A549 (cell line): ENCODE measurements around the gene TPPP3. TPM values are rescaled to one million over a fixed set of nuclear protein-coding genes. Genes with fewer than 3 reads are reported as not detected.
A peak's percentile ranks its signal among the peaks of the same experiment; 100 is the strongest.

Experiments
- ATAC-seq, 2 experiments: fragments of 200-7000 bp in 1 of 2; fragments of >200 bp in 1 of 2; cut with Nextera tagmentation in 1 of 2; cut with Tn5 transposase in 1 of 2; 3 replicates each; pipeline versions ENCODE4 v1.8.0 to v1.9.1; 2018 to 2020; ENCODE audit warnings: mild to moderate bottlenecking in 1 of 2, moderate library complexity in 1 of 2
- CTCF ChIA-PET: fragments of 300-600 bp; sonication (Branson Sonifier 250); formaldehyde crosslinking; extraction: SDS; loops from one replicate; lab custom pipeline; 2021; ENCODE audit warnings: antibody characterized with exemption, inconsistent platforms; lab: Yijun Ruan, JAX
- POLR2A ChIA-PET: fragments of 350-600 bp; formaldehyde crosslinking; extraction: SDS; loops from one replicate; lab custom pipeline; 2021; ENCODE audit warnings: antibody characterized with exemption, inconsistent platforms; lab: Yijun Ruan, JAX
- DNase-seq, 2 experiments: peaks; one replicate each; pipeline versions ENCODE4 v3.0.0 to v3.0.0-alpha.2; 2011 to 2016; ENCODE audit warnings: low read depth in 1 of 2, low spot score in 1 of 2
- FAIRE-seq: peaks from 2 replicates; lab custom pipeline; 2011; peaks lifted over from hg19 to GRCh38; lab: Jason Lieb, UNC
- H3K27ac ChIP-seq, 2 experiments: fragments of >200 bp; sonication (Bioruptor Twin); formaldehyde crosslinking; 3 replicates each; pipeline ENCODE4 v1.5.1; 2016 to 2017
- H3K4me1 ChIP-seq: fragments of >200 bp; sonication (Bioruptor Twin); formaldehyde crosslinking; 3 replicates; pipeline ENCODE4 v1.6.1; 2016
- H3K4me2 ChIP-seq: fragments of >200 bp; sonication (Bioruptor Twin); formaldehyde crosslinking; 3 replicates; pipeline ENCODE4 v1.6.1; 2016
- H3K4me3 ChIP-seq: fragments of >200 bp; sonication (Bioruptor Twin); formaldehyde crosslinking; 3 replicates; pipeline ENCODE4 v1.5.1; 2016
- H3K9me3 ChIP-seq: fragments of >200 bp; sonication (Bioruptor Twin); formaldehyde crosslinking; 3 replicates; pipeline ENCODE4 v1.6.1; 2016
- BHLHE40 ChIP-seq: IDR thresholded peaks from 2 replicates; pipeline ENCODE4 v1.6.1; 2012; ENCODE audit warnings: low read depth, low read length, inconsistent platforms
- CEBPB ChIP-seq, 2 experiments: fragments of >200 bp in 1 of 2; sonication (Bioruptor Twin) in 1 of 2; formaldehyde crosslinking in 1 of 2; IDR thresholded peaks; 2 replicates each; pipeline ENCODE4 v1.6.1; 2012 to 2016
- EHF ChIP-seq: fragments of 250-450 bp; sonication (Bioruptor Pico); IDR thresholded peaks from 2 replicates; pipeline ENCODE4 v1.5.0; 2020; ENCODE audit warnings: mild to moderate bottlenecking
- FOSB ChIP-seq: fragments of 250-450 bp; sonication (Bioruptor Pico); IDR thresholded peaks from 2 replicates; pipeline ENCODE4 v1.5.0; 2020; ENCODE audit warnings: mild to moderate bottlenecking, moderate library complexity
- FOXS1 ChIP-seq: fragments of 250-450 bp; sonication (Bioruptor Pico); IDR thresholded peaks from 2 replicates; pipeline ENCODE4 v1.5.0; 2020; ENCODE audit warnings: mild to moderate bottlenecking, moderate library complexity
- GATA3 ChIP-seq: IDR thresholded peaks from 2 replicates; pipeline ENCODE4 v1.6.1; 2012; ENCODE audit warnings: borderline replicate concordance
- HOXA7 ChIP-seq: fragments of 250-450 bp; sonication (Bioruptor Pico); IDR thresholded peaks from 2 replicates; pipeline ENCODE4 v1.5.0; 2020; ENCODE audit warnings: mild to moderate bottlenecking, moderate library complexity
- HOXB13 ChIP-seq: fragments of 250-450 bp; sonication (Bioruptor Pico); IDR thresholded peaks from 2 replicates; pipeline ENCODE4 v1.5.0; 2020; ENCODE audit warnings: low read depth, mild to moderate bottlenecking, moderate library complexity
- HOXB5 ChIP-seq: fragments of 250-450 bp; sonication (Bioruptor Pico); IDR thresholded peaks from 2 replicates; pipeline ENCODE4 v1.5.0; 2020; ENCODE audit warnings: mild to moderate bottlenecking, moderate library complexity
- MAFK ChIP-seq: fragments of 450-650 bp; IDR thresholded peaks from 2 replicates; pipeline ENCODE4 v1.6.1; 2014; ENCODE audit not compliant: partially characterized antibody
- NPAS2 ChIP-seq: fragments of 250-450 bp; sonication (Bioruptor Pico); IDR thresholded peaks from 2 replicates; pipeline ENCODE4 v1.8.0; 2022; ENCODE audit warnings: mild to moderate bottlenecking, moderate library complexity, borderline replicate concordance
- PHF8 ChIP-seq: fragments of 200-600 bp; sonication (generic); IDR thresholded peaks from 2 replicates; pipeline ENCODE4 v1.6.1; 2016; ENCODE audit warnings: low read depth, mild to moderate bottlenecking, antibody characterized with exemption, moderate library complexity, borderline replicate concordance
- POLR2A ChIP-seq: IDR thresholded peaks from 2 replicates; pipeline ENCODE4 v1.6.1; 2012; ENCODE audit warnings: mild to moderate bottlenecking, low read length
- RCOR1 ChIP-seq: fragments of 150-350 bp; IDR thresholded peaks from 2 replicates; pipeline ENCODE4 v1.6.1; 2014; ENCODE audit warnings: antibody characterized with exemption, low read length, low read depth
- SMC3 ChIP-seq: fragments of >200 bp; sonication (Bioruptor Twin); formaldehyde crosslinking; IDR thresholded peaks from 3 replicates; pipeline ENCODE4 v1.6.1; 2018; ENCODE audit warnings: inconsistent platforms
- SREBF2 ChIP-seq: fragments of 450-650 bp; IDR thresholded peaks from 2 replicates; pipeline ENCODE4 v1.6.1; 2014; ENCODE audit warnings: mild to moderate bottlenecking, moderate library complexity
- ZC3H11A ChIP-seq: fragments of 450-650 bp; IDR thresholded peaks from 2 replicates; pipeline ENCODE4 v1.6.1; 2014; ENCODE audit warnings: antibody characterized with exemption, mild to moderate bottlenecking
- ZNF302 ChIP-seq: fragments of 250-450 bp; sonication (Bioruptor Pico); IDR thresholded peaks from 2 replicates; pipeline ENCODE4 v1.9.0; 2021; ENCODE audit warnings: inconsistent platforms, mild to moderate bottlenecking, moderate library complexity
- WGBS: methylation state at CpG from one replicate; pipeline ENCODE4 v1.1.6; 2017; ENCODE audit errors: missing lambda C conversion rate; 5-methylcytosine and 5-hydroxymethylcytosine counted together
- polyA plus RNA-seq, 4 experiments: library from polyadenylated mRNA; depleted of rRNA in 3 of 4; stranded (reverse); fragments of >200 nt; fragmentation: RNase III in 1 of 4; extraction: RNeasy Plus Mini Kit Qiagen cat#74134 plus additional on column Dnase treatment in 1 of 4; gene quantifications; 2 replicates in 3 of 4; 3 replicates in 1 of 4; pipeline ENCODE4 v1.2.3, GENCODE V29; 2011 to 2017
- TF ChIP-seq, protein P1 (sequence below): fragments of 250-450 bp; sonication (Bioruptor Pico); IDR thresholded peaks from 2 replicates; pipeline ENCODE4 v1.5.0; 2021; ENCODE audit warnings: mild to moderate bottlenecking, moderate library complexity, borderline replicate concordance
- TF ChIP-seq, protein P2 (sequence below): fragments of >200 bp; sonication (Bioruptor Twin); formaldehyde crosslinking; IDR thresholded peaks from 3 replicates; pipeline ENCODE4 v1.6.1; 2016
- TF ChIP-seq, protein P3 (sequence below): fragments of >200 bp; sonication (Bioruptor Twin); formaldehyde crosslinking; IDR thresholded peaks from 3 replicates; pipeline ENCODE4 v1.5.1; 2016

Gene TPPP3
- polyA plus RNA-seq, 2 of the 4 experiments (the other 2 are of a cell fraction): 9.4 to 10.9 TPM

- TF ChIP-seq, protein P1, sequence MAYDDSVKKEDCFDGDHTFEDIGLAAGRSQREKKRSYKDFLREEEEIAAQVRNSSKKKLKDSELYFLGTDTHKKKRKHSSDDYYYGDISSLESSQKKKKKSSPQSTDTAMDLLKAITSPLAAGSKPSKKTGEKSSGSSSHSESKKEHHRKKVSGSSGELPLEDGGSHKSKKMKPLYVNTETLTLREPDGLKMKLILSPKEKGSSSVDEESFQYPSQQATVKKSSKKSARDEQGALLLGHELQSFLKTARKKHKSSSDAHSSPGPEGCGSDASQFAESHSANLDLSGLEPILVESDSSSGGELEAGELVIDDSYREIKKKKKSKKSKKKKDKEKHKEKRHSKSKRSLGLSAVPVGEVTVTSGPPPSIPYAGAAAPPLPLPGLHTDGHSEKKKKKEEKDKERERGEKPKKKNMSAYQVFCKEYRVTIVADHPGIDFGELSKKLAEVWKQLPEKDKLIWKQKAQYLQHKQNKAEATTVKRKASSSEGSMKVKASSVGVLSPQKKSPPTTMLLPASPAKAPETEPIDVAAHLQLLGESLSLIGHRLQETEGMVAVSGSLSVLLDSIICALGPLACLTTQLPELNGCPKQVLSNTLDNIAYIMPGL: no peak
- TF ChIP-seq BHLHE40 (no peak), HOXB13 (CRISPR knock-in tag) (no peak), RCOR1 (no peak)
These were observed 6.0 kb upstream of the TPPP3 start (continued) for GRCh38 chr16:67399218-67399733.

DNA sequence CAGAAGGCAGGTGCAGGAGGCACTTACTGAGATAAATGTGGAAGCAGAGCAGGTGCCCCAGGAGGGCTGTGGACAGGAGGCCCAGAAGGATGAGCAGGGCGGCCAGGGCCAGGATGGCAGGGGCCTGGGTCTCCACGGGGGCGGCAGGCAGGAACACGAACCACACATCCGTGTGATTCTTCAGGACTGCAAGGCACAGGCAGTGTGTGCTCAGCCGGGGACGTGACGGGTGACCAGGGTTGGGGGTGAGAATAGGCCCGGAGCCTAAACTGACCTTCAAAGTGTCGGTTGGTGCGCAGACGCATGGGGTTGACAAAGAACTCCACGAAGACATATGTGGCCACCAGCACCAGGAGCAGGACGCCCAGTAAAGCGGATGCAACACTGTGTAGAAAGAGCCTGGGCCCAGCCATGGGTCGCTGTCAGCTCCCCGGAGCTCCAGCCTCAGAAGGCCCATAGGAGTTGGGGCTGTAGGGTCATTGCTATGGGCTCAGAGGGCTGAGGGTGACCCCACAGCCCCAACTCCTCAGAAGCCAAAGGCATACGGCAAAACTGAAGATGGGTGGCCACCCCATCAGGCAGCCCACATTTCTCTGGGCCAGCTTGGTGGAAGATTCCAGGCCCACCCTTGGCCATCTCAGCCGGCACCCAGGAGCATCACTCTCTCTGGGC, 5.4 kb upstream of the TPPP3 start:
- ATAC-seq (peak in 1 of 2 experiments; percentile 4; a peak in 2 of 6 replicates), FAIRE-seq (no peak), DNase-seq (no peak)
- H3K4me2 ChIP-seq: no peak overlapping the region
- WGBS: 90% methylated on average over 18 of the region's 19 CpGs
- ChIA-PET CTCF (interaction anchor here (0.5 to 4.1 kb wide), 19 partner anchors 9 to 138 kb away, joined by 3 to 34 read pairs (median 7); partner anchors contain the start of genes KCTD19, LRRC36, PLEKHG4 and ZDHHC1), POLR2A (interaction anchor here (0.6 kb wide), 1 partner anchor 113 kb away, joined by 3 read pairs; no protein-coding TSS in a partner anchor)
- no peaks in the 10 kb centered on the region for H3K9me3 ChIP-seq
- peaks cover 15% of the 10 kb centered on the region for H3K4me1 ChIP-seq
- H3K27ac ChIP-seq: no peak overlapping the region
- H3K4me3 ChIP-seq: no peak overlapping the region
- TF ChIP-seq HOXA7 (no peak), PHF8 (no peak), CEBPB (IDR thresholded peaks at IDR 0.05) (no peak), HOXB5 (CRISPR knock-in tag) (no peak), ZNF302 (CRISPR knock-in tag) (no peak), MAFK (no peak), GATA3 (no peak), ZC3H11A (no peak), EHF (CRISPR knock-in tag) (no peak), FOSB (CRISPR knock-in tag) (no peak), POLR2A (no peak)

- ATAC-seq (no peak), FAIRE-seq (no peak), DNase-seq (no peak)
- H3K9me3 ChIP-seq: no peaks in the 10 kb centered on the region
- no peak overlapping the region for H3K4me3 ChIP-seq
- CTCF ChIA-PET: interaction anchor here (0.5 to 3.7 kb wide), 12 partner anchors 10 to 138 kb away, joined by 3 to 34 read pairs (median 4); partner anchors contain the start of genes PLEKHG4 and ZDHHC1
- H3K27ac ChIP-seq: no peak overlapping the region
- H3K4me2 ChIP-seq: no peak overlapping the region
- 86% methylated on average over 17 of the region's 22 CpGs for WGBS
- POLR2A ChIA-PET: interaction anchor here (0.6 kb wide), 1 partner anchor 112 kb away, joined by 3 read pairs; no protein-coding TSS in a partner anchor
- no peak for TF ChIP-seq NPAS2
- no peak for TF ChIP-seq SREBF2
- no peak for TF ChIP-seq SMC3
- TF ChIP-seq, protein P2, sequence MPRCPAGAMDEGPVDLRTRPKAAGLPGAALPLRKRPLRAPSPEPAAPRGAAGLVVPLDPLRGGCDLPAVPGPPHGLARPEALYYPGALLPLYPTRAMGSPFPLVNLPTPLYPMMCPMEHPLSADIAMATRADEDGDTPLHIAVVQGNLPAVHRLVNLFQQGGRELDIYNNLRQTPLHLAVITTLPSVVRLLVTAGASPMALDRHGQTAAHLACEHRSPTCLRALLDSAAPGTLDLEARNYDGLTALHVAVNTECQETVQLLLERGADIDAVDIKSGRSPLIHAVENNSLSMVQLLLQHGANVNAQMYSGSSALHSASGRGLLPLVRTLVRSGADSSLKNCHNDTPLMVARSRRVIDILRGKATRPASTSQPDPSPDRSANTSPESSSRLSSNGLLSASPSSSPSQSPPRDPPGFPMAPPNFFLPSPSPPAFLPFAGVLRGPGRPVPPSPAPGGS: no peak
- no peak for TF ChIP-seq FOXS1 (CRISPR knock-in tag)
- TF ChIP-seq, protein P3, sequence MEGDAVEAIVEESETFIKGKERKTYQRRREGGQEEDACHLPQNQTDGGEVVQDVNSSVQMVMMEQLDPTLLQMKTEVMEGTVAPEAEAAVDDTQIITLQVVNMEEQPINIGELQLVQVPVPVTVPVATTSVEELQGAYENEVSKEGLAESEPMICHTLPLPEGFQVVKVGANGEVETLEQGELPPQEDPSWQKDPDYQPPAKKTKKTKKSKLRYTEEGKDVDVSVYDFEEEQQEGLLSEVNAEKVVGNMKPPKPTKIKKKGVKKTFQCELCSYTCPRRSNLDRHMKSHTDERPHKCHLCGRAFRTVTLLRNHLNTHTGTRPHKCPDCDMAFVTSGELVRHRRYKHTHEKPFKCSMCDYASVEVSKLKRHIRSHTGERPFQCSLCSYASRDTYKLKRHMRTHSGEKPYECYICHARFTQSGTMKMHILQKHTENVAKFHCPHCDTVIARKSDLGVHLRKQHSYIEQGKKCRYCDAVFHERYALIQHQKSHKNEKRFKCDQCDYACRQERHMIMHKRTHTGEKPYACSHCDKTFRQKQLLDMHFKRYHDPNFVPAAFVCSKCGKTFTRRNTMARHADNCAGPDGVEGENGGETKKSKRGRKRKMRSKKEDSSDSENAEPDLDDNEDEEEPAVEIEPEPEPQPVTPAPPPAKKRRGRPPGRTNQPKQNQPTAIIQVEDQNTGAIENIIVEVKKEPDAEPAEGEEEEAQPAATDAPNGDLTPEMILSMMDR: no peak
- no peak for TF ChIP-seq EHF (CRISPR knock-in tag)
- H3K4me1 ChIP-seq: peaks cover 15% of the 10 kb centered on the region
These were observed 4.7 kb upstream of the TPPP3 start for GRCh38 chr16:67397812-67398545.
